ENCODE measurements around the gene RPS14. TPM values are rescaled to one million over a fixed set of nuclear protein-coding genes. Genes with fewer than 3 reads are reported as not detected.

Gene RPS14
- polyA plus RNA-seq, 1 donor from 2014 or later, result 3,490 TPM

DNA sequence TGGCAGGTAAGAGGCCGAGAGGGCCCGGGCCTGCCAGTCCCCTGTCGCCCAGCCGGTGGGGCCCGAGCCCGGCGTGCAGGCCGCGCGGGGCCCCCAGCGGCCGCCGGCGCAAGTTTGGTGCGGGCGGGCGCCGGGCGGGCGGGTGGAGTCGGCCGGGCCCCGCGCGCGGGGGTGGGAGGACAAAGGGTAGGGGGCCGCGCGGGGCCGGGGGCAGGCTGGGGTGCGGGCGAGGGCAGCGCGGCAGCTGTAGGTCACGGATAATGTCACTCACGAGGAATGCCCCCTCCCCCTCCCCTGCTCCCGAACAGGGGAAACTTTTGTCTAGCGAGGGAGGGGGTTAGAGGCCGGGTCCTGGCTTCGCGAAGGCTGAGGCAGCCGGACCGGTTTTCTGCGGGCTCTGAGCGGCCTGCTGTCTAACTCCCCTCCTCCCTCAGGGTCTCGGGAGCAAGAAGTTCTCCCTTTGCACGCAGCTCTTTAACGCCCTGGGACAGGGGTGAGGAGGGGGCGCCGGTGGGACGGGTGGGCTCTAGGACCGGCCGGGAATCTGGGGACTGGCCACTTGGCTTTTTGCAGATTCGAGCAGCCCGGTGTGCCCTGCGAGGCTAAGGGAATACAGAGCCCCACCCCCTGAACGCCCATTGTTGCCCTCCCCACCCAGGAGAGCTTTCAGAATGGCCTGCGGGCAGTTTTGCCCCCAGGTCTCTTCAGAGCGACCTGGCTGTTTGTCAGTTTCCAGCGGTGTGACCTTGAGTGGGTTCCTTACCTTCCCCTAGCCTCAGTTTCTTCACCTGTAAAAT is 37.1 kb upstream of the RPS14 start:
- TF ChIP-seq TAF1 (IDR thresholded peaks at IDR 0.05; ENCODE audit: low read depth) (no peak), EZH2 (IDR thresholded peaks at IDR 0.05; ENCODE audit: borderline replicate concordance, insufficient read depth, low read length, poor library complexity, severe bottlenecking) (no peak), SMC3 (conservative IDR thresholded peaks at IDR 0.05; ENCODE audit: poor library complexity) (peak; percentile 16), EP300 (conservative IDR thresholded peaks at IDR 0.05; ENCODE audit: poor library complexity, severe bottlenecking) (no peak), CTCF (IDR thresholded peaks at IDR 0.05; ENCODE audit: poor library complexity, severe bottlenecking) (no peak), RAD21 (conservative IDR thresholded peaks at IDR 0.05) (no peak), MXI1 (conservative IDR thresholded peaks at IDR 0.05; ENCODE audit: poor library complexity, severe bottlenecking) (no peak), POLR2AphosphoS5 (IDR thresholded peaks at IDR 0.05) (peak; percentile 6)
- TF ChIP-seq, protein P1, sequence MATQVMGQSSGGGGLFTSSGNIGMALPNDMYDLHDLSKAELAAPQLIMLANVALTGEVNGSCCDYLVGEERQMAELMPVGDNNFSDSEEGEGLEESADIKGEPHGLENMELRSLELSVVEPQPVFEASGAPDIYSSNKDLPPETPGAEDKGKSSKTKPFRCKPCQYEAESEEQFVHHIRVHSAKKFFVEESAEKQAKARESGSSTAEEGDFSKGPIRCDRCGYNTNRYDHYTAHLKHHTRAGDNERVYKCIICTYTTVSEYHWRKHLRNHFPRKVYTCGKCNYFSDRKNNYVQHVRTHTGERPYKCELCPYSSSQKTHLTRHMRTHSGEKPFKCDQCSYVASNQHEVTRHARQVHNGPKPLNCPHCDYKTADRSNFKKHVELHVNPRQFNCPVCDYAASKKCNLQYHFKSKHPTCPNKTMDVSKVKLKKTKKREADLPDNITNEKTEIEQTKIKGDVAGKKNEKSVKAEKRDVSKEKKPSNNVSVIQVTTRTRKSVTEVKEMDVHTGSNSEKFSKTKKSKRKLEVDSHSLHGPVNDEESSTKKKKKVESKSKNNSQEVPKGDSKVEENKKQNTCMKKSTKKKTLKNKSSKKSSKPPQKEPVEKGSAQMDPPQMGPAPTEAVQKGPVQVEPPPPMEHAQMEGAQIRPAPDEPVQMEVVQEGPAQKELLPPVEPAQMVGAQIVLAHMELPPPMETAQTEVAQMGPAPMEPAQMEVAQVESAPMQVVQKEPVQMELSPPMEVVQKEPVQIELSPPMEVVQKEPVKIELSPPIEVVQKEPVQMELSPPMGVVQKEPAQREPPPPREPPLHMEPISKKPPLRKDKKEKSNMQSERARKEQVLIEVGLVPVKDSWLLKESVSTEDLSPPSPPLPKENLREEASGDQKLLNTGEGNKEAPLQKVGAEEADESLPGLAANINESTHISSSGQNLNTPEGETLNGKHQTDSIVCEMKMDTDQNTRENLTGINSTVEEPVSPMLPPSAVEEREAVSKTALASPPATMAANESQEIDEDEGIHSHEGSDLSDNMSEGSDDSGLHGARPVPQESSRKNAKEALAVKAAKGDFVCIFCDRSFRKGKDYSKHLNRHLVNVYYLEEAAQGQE (IDR thresholded peaks at IDR 0.05; ENCODE audit: borderline replicate concordance), result no peak
- peaks cover 54% of the 10 kb centered on the region for H3K79me2 ChIP-seq (replicated peaks; ENCODE audit: insufficient read depth, low read length)
- no peak overlapping the region for H2AFZ ChIP-seq (ENCODE audit: low read depth, low read length)
- H3K27ac ChIP-seq (ENCODE audit: low read length), result peak overlapping the region; percentile 60
- no peaks in the 10 kb centered on the region for H3K36me3 ChIP-seq (ENCODE audit: insufficient read depth, low read length)
- H3K9me3 ChIP-seq (ENCODE audit: low read length), result no peaks in the 10 kb centered on the region
- peak overlapping the region; percentile 96 for H3K9ac ChIP-seq (ENCODE audit: low read length)
- no peaks in the 10 kb centered on the region for H3K27me3 ChIP-seq (ENCODE audit: insufficient read depth, low read depth, low read length)
- peak overlapping the region; percentile 85 for H3K4me2 ChIP-seq (ENCODE audit: low read length)
- no peaks in the 10 kb centered on the region for H3F3A ChIP-seq (ENCODE audit: insufficient read depth, low read length, poor library complexity, severe bottlenecking)
- no peaks in the 10 kb centered on the region for H3K9me2 ChIP-seq (ENCODE audit: insufficient read depth, low read length)
- no peaks in the 10 kb centered on the region for H4K20me1 ChIP-seq (ENCODE audit: insufficient read depth)
- H3K4me3 ChIP-seq (ENCODE audit: low read length), result peak overlapping the region; percentile 91

DNA sequence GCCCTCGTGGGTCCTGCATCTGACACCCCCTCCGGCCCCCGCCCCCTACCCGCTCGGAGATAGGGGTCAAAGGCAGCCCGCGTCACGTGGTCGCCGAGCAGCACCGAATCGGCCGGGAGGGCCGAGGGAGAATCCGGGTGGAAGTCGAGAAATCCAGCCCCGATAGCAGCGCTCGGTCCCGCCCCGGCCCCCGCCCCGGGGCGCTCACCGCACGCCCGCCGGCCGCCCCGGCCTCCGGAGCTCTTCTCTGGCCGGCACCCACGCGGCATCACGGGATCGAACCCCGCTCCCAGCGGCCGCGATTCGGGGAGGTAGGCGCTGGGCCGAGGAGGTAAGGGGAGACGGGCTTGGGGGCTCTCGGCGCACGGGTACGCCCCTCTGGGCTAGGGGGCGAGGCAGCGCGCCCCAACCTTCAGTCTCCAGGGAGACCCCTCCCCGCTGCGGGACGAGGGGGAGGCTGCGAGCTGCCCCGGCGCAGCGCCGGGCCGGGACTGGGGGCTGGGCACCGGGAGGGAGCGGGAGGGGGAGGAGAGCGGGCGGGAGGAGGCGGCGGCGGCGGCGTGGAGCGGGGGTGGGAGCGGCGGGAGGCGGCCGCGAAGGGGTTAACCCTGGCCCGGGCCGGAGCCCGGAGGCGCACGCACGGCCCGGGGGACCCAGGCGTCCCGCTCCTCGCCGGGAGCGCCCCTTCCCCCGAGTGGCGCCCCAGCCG is 36.3 kb upstream of the RPS14 start:
- peaks cover 46% of the 10 kb centered on the region for H3K79me2 ChIP-seq (replicated peaks; ENCODE audit: insufficient read depth, low read length)
- H4K20me1 ChIP-seq (ENCODE audit: insufficient read depth), result no peaks in the 10 kb centered on the region
- H3K9ac ChIP-seq (ENCODE audit: low read length), result peak overlapping the region; percentile 96
- peak overlapping the region; percentile 88 for H2AFZ ChIP-seq (ENCODE audit: low read depth, low read length)
- H3K36me3 ChIP-seq (ENCODE audit: insufficient read depth, low read length), result no peaks in the 10 kb centered on the region
- H3K27me3 ChIP-seq (ENCODE audit: insufficient read depth, low read depth, low read length), result no peaks in the 10 kb centered on the region
- H3K27ac ChIP-seq (ENCODE audit: low read length), result peak overlapping the region; percentile 88
- no peaks in the 10 kb centered on the region for H3K9me2 ChIP-seq (ENCODE audit: insufficient read depth, low read length)
- H3K9me3 ChIP-seq (ENCODE audit: low read length), result no peaks in the 10 kb centered on the region
- no peaks in the 10 kb centered on the region for H3F3A ChIP-seq (ENCODE audit: insufficient read depth, low read length, poor library complexity, severe bottlenecking)
- H3K4me3 ChIP-seq (ENCODE audit: low read length), result peak overlapping the region; percentile 91
- H3K4me2 ChIP-seq (ENCODE audit: low read length), result peak overlapping the region; percentile 57
- peak; percentile 23 for TF ChIP-seq POLR2AphosphoS5 (IDR thresholded peaks at IDR 0.05)
- TF ChIP-seq, protein P1 (IDR thresholded peaks at IDR 0.05; ENCODE audit: borderline replicate concordance), result no peak
- no peak for TF ChIP-seq SMC3 (conservative IDR thresholded peaks at IDR 0.05; ENCODE audit: poor library complexity)
- TF ChIP-seq MXI1 (conservative IDR thresholded peaks at IDR 0.05; ENCODE audit: poor library complexity, severe bottlenecking), result peak; percentile 58
- TF ChIP-seq CTCF (IDR thresholded peaks at IDR 0.05; ENCODE audit: poor library complexity, severe bottlenecking), result no peak
- peak; percentile 72 for TF ChIP-seq TAF1 (IDR thresholded peaks at IDR 0.05; ENCODE audit: low read depth)
- no peak for TF ChIP-seq RAD21 (conservative IDR thresholded peaks at IDR 0.05)
- TF ChIP-seq EP300 (conservative IDR thresholded peaks at IDR 0.05; ENCODE audit: poor library complexity, severe bottlenecking), result peak; percentile 35
- no peak for TF ChIP-seq EZH2 (IDR thresholded peaks at IDR 0.05; ENCODE audit: borderline replicate concordance, insufficient read depth, low read length, poor library complexity, severe bottlenecking)

All from neural cell (in vitro differentiated cells).